DND-41 (cell line): ENCODE results near the gene TCF25.

Experiments
- CTCF ChIP-seq: IDR thresholded peaks from 2 replicates; pipeline ENCODE4 v1.5.1; 2012; ENCODE audit warnings: borderline replicate concordance, low read length, moderate library complexity, mild to moderate bottlenecking; ENCODE audit not compliant: poor library complexity, severe bottlenecking; ENCODE audit errors: extremely low read depth
- EZH2 ChIP-seq: IDR thresholded peaks from 3 replicates; pipeline ENCODE4 v1.6.1; 2012; ENCODE audit warnings: borderline replicate concordance, low read depth, mild to moderate bottlenecking, moderate library complexity, low read length, inconsistent platforms; ENCODE audit not compliant: severe bottlenecking

DNA sequence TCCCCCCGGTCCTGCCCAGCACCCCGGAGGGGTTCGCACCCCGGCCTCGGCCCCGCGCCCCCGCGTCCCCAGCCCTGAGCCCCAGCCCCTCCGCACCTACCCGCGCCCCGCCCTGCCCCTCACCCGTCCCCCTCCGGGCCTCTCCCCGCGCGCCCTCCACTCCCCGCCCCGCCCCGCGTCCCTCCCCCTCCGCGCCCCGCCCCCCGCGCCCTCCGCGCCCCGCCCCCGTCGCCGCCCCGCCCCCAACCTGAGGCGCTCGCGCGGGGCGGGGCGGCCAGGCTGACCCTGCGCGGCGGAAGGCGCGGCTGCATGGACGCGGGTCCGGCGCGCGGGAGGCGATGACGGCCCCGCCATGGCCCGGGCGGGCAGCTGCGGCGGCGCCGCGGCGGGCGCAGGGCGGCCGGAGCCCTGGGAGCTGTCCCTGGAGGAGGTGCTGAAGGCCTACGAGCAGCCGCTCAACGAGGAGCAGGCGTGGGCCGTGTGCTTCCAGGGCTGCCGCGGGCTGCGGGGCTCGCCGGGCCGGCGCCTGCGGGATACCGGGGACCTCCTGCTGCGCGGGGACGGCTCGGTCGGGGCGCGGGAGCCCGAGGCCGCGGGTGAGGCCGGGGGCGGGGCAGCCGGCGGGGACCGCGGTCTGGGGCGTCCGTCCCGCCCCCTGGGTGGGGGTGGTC, 45.1 kb upstream of the TCF25 start, which contains the start of gene SPIRE2:
- TF ChIP-seq CTCF, result no peak
- no peak for TF ChIP-seq EZH2
